Measurements from ENCODE around the gene TAGLN.

- TF ChIP-seq CTCF (IDR thresholded peaks at IDR 0.05; ENCODE audit: low read depth, low read length, poor library complexity, severe bottlenecking) (no peak), EZH2phosphoT487 (IDR thresholded peaks at IDR 0.05; ENCODE audit: borderline replicate concordance, low read length) (no peak)
Measured at GRCh38 chr11:117179048-117179999, 19.8 kb upstream of the TAGLN start.

All from DOHH2 (cell line).